ENCODE data around the gene SLC6A17. TPM values are rescaled to one million over a fixed set of nuclear protein-coding genes. Genes with fewer than 3 reads are reported as not detected.
A peak's percentile ranks its signal among the peaks of the same experiment; 100 is the strongest.

The SLC6A17 gene
- total and polyA plus RNA-seq, 2 experiments from 2014 or later: 0.45 to 0.76 TPM

GRCh38 chr1:110235834-110236682, 85.8 kb downstream of the SLC6A17 start:
- in situ Hi-C loops (cut with MboI): no loop called here
- 2% methylated on average over 11 of the region's 11 CpGs for WGBS, 2 experiments (ENCODE audit: low coverage in 1 of 2, low lambda C conversion rate in 2 of 2, missing lambda C conversion rate in 2 of 2)

GRCh38 chr1:110237386-110238152, 87.3 kb downstream of the SLC6A17 start:
- H3K4me3 ChIP-seq: no peak overlapping the region
- H3K79me2 ChIP-seq (ENCODE audit: insufficient read depth): peaks cover 3% of the 10 kb centered on the region; the same call in 1 of the 2 replicates
- peak overlapping the region; percentile 61 for H3K4me2 ChIP-seq (ENCODE audit: unreplicated experiment)
- no peaks in the 10 kb centered on the region for H3K27me3 ChIP-seq (replicated peaks; ENCODE audit: insufficient read depth)
- H3K27ac ChIP-seq: peak overlapping the region; percentile 94; the same call in 1 of the 2 replicates
- H3K9me2 ChIP-seq (ENCODE audit: insufficient read depth): no peaks in the 10 kb centered on the region
- H2AFZ ChIP-seq: no peak overlapping the region
- no peak for TF ChIP-seq EZH2phosphoT487 (IDR thresholded peaks at IDR 0.05; ENCODE audit: insufficient read depth, low read depth)
- no peak for TF ChIP-seq EZH2 (IDR thresholded peaks at IDR 0.05; ENCODE audit: insufficient read depth, poor library complexity, severe bottlenecking)
- 73% methylated on average over 13 of the region's 13 CpGs for WGBS, 2 experiments (ENCODE audit: low coverage in 1 of 2, low lambda C conversion rate in 2 of 2, missing lambda C conversion rate in 2 of 2)
- H3F3A ChIP-seq (ENCODE audit: insufficient read depth): peaks cover 44% of the 10 kb centered on the region
- DNase-seq: peak; percentile 52
- no peak overlapping the region for H3K9ac ChIP-seq
- H3K9me3 ChIP-seq (ENCODE audit: low read depth): no peaks in the 10 kb centered on the region
- no peaks in the 10 kb centered on the region for H4K20me1 ChIP-seq (ENCODE audit: insufficient read depth)
- H3K36me3 ChIP-seq (ENCODE audit: low read depth): peaks cover 2% of the 10 kb centered on the region; the same call in 1 of the 2 replicates
- in situ Hi-C loops (cut with MboI): no loop called here
- peaks cover 44% of the 10 kb centered on the region for H3K4me1 ChIP-seq (ENCODE audit: insufficient read depth)

More at GRCh38 chr1:110235834-110236682, 85.8 kb downstream of the SLC6A17 start:
- Histone ChIP-seq H3K4me1 (ENCODE audit: insufficient read depth) (peaks cover 44% of the 10 kb centered on the region), H2AFZ (peak overlapping the region; percentile 64), H3F3A (ENCODE audit: insufficient read depth) (peaks cover 44% of the 10 kb centered on the region), H3K9ac (peak overlapping the region; percentile 73), H4K20me1 (ENCODE audit: insufficient read depth) (no peaks in the 10 kb centered on the region), H3K4me3 (peak overlapping the region; percentile 18), H3K79me2 (ENCODE audit: insufficient read depth) (peaks cover 5% of the 10 kb centered on the region; the same call in 1 of the 2 replicates), H3K36me3 (ENCODE audit: low read depth) (peaks cover 7% of the 10 kb centered on the region; the same call in 1 of the 2 replicates), H3K27ac (peak overlapping the region; percentile 94), H3K9me2 (ENCODE audit: insufficient read depth) (no peaks in the 10 kb centered on the region), H3K9me3 (ENCODE audit: low read depth) (no peaks in the 10 kb centered on the region), H3K4me2 (ENCODE audit: unreplicated experiment) (peak overlapping the region; percentile 61), H3K27me3 (replicated peaks; ENCODE audit: insufficient read depth) (no peaks in the 10 kb centered on the region)
- TF ChIP-seq EZH2 (IDR thresholded peaks at IDR 0.05; ENCODE audit: insufficient read depth, poor library complexity, severe bottlenecking): no peak
- no peak for TF ChIP-seq EZH2phosphoT487 (IDR thresholded peaks at IDR 0.05; ENCODE audit: insufficient read depth, low read depth)
- peak; percentile 98 for DNase-seq

GRCh38 chr1:110239441-110240430, 89.4 kb downstream of the SLC6A17 start:
- no peaks in the 10 kb centered on the region for H4K20me1 ChIP-seq (ENCODE audit: insufficient read depth)
- H3K27me3 ChIP-seq (replicated peaks; ENCODE audit: insufficient read depth): no peaks in the 10 kb centered on the region
- H3F3A ChIP-seq (ENCODE audit: insufficient read depth): peaks cover 23% of the 10 kb centered on the region
- no peaks in the 10 kb centered on the region for H3K9me2 ChIP-seq (ENCODE audit: insufficient read depth)
- peak; percentile 32 for DNase-seq
- H3K79me2 ChIP-seq (ENCODE audit: insufficient read depth): no peaks in the 10 kb centered on the region
- H2AFZ ChIP-seq: no peak overlapping the region
- no peaks in the 10 kb centered on the region for H3K9me3 ChIP-seq (ENCODE audit: low read depth)
- in situ Hi-C loops (cut with MboI): no loop called here
- peaks cover 35% of the 10 kb centered on the region for H3K4me1 ChIP-seq (ENCODE audit: insufficient read depth)
- WGBS, 2 experiments (ENCODE audit: low coverage in 1 of 2, low lambda C conversion rate in 2 of 2, missing lambda C conversion rate in 2 of 2): 74 to 77% methylated on average over 11 of the region's 11 CpGs
- no peak overlapping the region for H3K9ac ChIP-seq
- H3K36me3 ChIP-seq (ENCODE audit: low read depth): no peaks in the 10 kb centered on the region
- TF ChIP-seq EZH2 (IDR thresholded peaks at IDR 0.05; ENCODE audit: insufficient read depth, poor library complexity, severe bottlenecking): no peak
- no peak for TF ChIP-seq EZH2phosphoT487 (IDR thresholded peaks at IDR 0.05; ENCODE audit: insufficient read depth, low read depth)
- no peak overlapping the region for H3K27ac ChIP-seq
- no peak overlapping the region for H3K4me3 ChIP-seq
- H3K4me2 ChIP-seq (ENCODE audit: unreplicated experiment): no peak overlapping the region
